GM19467 (cell line): ENCODE measurements around the gene SLC19A2.

Experiments
- ATAC-seq: cut with Tn5 transposase; IDR thresholded peaks from one replicate; pipeline ENCODE4 v1.9.1; 2021; ENCODE audit warnings: mild to moderate bottlenecking, moderate library complexity; ENCODE audit not compliant: unreplicated experiment

Gene SLC19A2

GRCh38 chr1:169478094-169478672, 7.6 kb downstream of the SLC19A2 start:
- no peak for ATAC-seq

GRCh38 chr1:169475806-169476387, 9.8 kb downstream of the SLC19A2 start:
- ATAC-seq = no peak

- ATAC-seq = no peak
Measured at GRCh38 chr1:169474302-169474995, 11.3 kb downstream of the SLC19A2 start.

GRCh38 chr1:169473347-169473746, 12.4 kb downstream of the SLC19A2 start:
- no peak for ATAC-seq

GRCh38 chr1:169472738-169473137, 13.0 kb downstream of the SLC19A2 start:
- ATAC-seq = no peak

GRCh38 chr1:169468982-169469381, 16.8 kb downstream of the SLC19A2 start:
- no peak for ATAC-seq

- no peak for ATAC-seq
Measured at GRCh38 chr1:169466259-169467230, 19.2 kb downstream of the SLC19A2 start.

- ATAC-seq = no peak
Measured at GRCh38 chr1:169465281-169465680, 20.5 kb downstream of the SLC19A2 start.

- ATAC-seq = no peak
Measured at GRCh38 chr1:169462385-169462784, 23.4 kb downstream of the SLC19A2 start.

GRCh38 chr1:169461390-169462000, 24.2 kb downstream of the SLC19A2 start:
- ATAC-seq = no peak

- no peak for ATAC-seq
Measured at GRCh38 chr1:169460191-169460833, 25.4 kb downstream of the SLC19A2 start.

- no peak for ATAC-seq
Measured at GRCh38 chr1:169457443-169457842, 28.3 kb downstream of the SLC19A2 start.

- ATAC-seq = no peak
Measured at GRCh38 chr1:169456029-169456428, 29.7 kb downstream of the SLC19A2 start.

GRCh38 chr1:169452921-169453320, 32.8 kb downstream of the SLC19A2 start:
- ATAC-seq = no peak

- no peak for ATAC-seq
Measured at GRCh38 chr1:169451218-169451824, 34.4 kb downstream of the SLC19A2 start.

GRCh38 chr1:169443923-169444322, 41.8 kb downstream of the SLC19A2 start:
- no peak for ATAC-seq

- ATAC-seq = peak; percentile 67
Measured at GRCh38 chr1:169427081-169427641, 58.6 kb downstream of the SLC19A2 start, which contains the start of gene CCDC181. Gene CCDC181 (minus strand): TSS chr1:169427474. CDS start chr1:169424927, 2,547 bp downstream.

GRCh38 chr1:169426174-169426705, 59.5 kb downstream of the SLC19A2 start:
- no peak for ATAC-seq

- ATAC-seq = no peak
Measured at GRCh38 chr1:169421309-169421708, 64.4 kb downstream of the SLC19A2 start.
